H1 (cell line): ENCODE results near the gene CCDC71. TPM values are rescaled to one million over a fixed set of nuclear protein-coding genes. Genes with fewer than 3 reads are reported as not detected.

Source experiments
- CTCF ChIA-PET: fragments of 300-600 bp; sonication (Branson Sonifier 250); formaldehyde crosslinking; loops from one replicate; lab custom pipeline; 2021; ENCODE audit not compliant: partially characterized antibody; lab: Charles Lee
- POLR2A ChIA-PET: fragments of 300-600 bp; sonication (Branson Sonifier 250); formaldehyde crosslinking; loops from one replicate; lab custom pipeline; 2021; ENCODE audit warnings: inconsistent platforms; ENCODE audit not compliant: partially characterized antibody; lab: Charles Lee
- DNase-seq, 2 experiments: peaks; one replicate each; pipeline versions ENCODE4 v3.0.0 to v3.0.0-alpha.2; 2010 to 2022; ENCODE audit warnings: low spot score in 2 of 2, low read depth in 1 of 2, mixed read lengths in 1 of 2
- FAIRE-seq: peaks from 2 replicates; lab custom pipeline; 2011; peaks lifted over from hg19 to GRCh38; lab: Jason Lieb, UNC
- H2AFZ ChIP-seq: 2 replicates; pipeline ENCODE4 v1.8.1; 2012; ENCODE audit warnings: low read length, inconsistent platforms
- H2AK5ac ChIP-seq: 2 replicates; pipeline ENCODE4 v1.6.1; 2013; ENCODE audit warnings: low read depth, low read length
- H2BK120ac ChIP-seq: replicated peaks from 2 replicates; pipeline ENCODE3; 2013; ENCODE audit warnings: low read depth, low read length, inconsistent platforms
- H2BK12ac ChIP-seq: 2 replicates; pipeline ENCODE4 v1.6.1; 2013; ENCODE audit warnings: low read depth, low read length
- H2BK15ac ChIP-seq: 2 replicates; pipeline ENCODE4 v1.6.1; 2013; ENCODE audit warnings: low read length
- H2BK20ac ChIP-seq: 2 replicates; pipeline ENCODE4 v1.6.1; 2013; ENCODE audit warnings: low read length
- H2BK5ac ChIP-seq: 2 replicates; pipeline ENCODE4 v1.6.1; 2013; ENCODE audit warnings: low read depth, low read length
- H3K14ac ChIP-seq: 2 replicates; pipeline ENCODE4 v1.6.1; 2013; ENCODE audit warnings: inconsistent platforms; ENCODE audit not compliant: insufficient read length
- H3K18ac ChIP-seq: 2 replicates; pipeline ENCODE4 v1.6.1; 2013; ENCODE audit warnings: low read length; ENCODE audit errors: extremely low read depth
- H3K23ac ChIP-seq: 2 replicates; pipeline ENCODE4 v1.6.1; 2013; ENCODE audit warnings: inconsistent platforms; ENCODE audit not compliant: insufficient read length
- H3K23me2 ChIP-seq: 2 replicates; pipeline ENCODE4 v1.6.1; 2013; ENCODE audit warnings: low read depth, low read length
- H3K27ac ChIP-seq: 2 replicates; pipeline ENCODE4 v1.6.1; 2011; ENCODE audit warnings: low read depth, low read length, inconsistent platforms
- H3K27me3 ChIP-seq, 4 experiments: replicated peaks in 1 of 4; 1 replicate in 1 of 4; 2 replicates in 3 of 4; pipeline versions ENCODE4 v1.6.1 to v1.8.1; 2011 to 2013; ENCODE audit warnings: low read length in 3 of 4, mild to moderate bottlenecking in 3 of 4, inconsistent platforms in 2 of 4, mixed read lengths in 2 of 4, moderate library complexity in 1 of 4; ENCODE audit not compliant: control insufficient read depth in 3 of 4, insufficient read depth in 3 of 4; ENCODE audit errors: extremely low read depth in 1 of 4
- H3K36me3 ChIP-seq, 4 experiments: 2 replicates each; pipeline versions ENCODE4 v1.6.1 to v1.8.1; 2011 to 2013; ENCODE audit warnings: mild to moderate bottlenecking in 4 of 4, low read length in 3 of 4, moderate library complexity in 2 of 4, control low read depth in 1 of 4, inconsistent platforms in 1 of 4; ENCODE audit not compliant: insufficient read depth in 4 of 4, control insufficient read depth in 2 of 4
- H3K4ac ChIP-seq: replicated peaks from 2 replicates; pipeline ENCODE3; 2013; ENCODE audit warnings: low read length, low read depth, mixed read lengths, inconsistent platforms; ENCODE audit not compliant: insufficient read length
- H3K4me1 ChIP-seq, 4 experiments: replicated peaks in 1 of 4; 1 replicate in 1 of 4; 2 replicates in 3 of 4; pipeline versions ENCODE4 v1.6.1 to v1.8.1; 2011 to 2013; ENCODE audit warnings: low read length in 3 of 4, inconsistent platforms in 2 of 4, mixed read lengths in 1 of 4; ENCODE audit not compliant: insufficient read depth in 4 of 4, control insufficient read depth in 3 of 4
- H3K4me2 ChIP-seq, 2 experiments: 2 replicates each; pipeline versions ENCODE4 v1.6.1 to v1.8.1; 2011 to 2013; ENCODE audit warnings: low read depth in 2 of 2, low read length in 2 of 2, control low read depth in 1 of 2, inconsistent platforms in 1 of 2, mild to moderate bottlenecking in 1 of 2; ENCODE audit not compliant: insufficient read depth in 1 of 2
- H3K4me3 ChIP-seq, 4 experiments: fragments of 200-600, 300-600 bp in 1 of 4; sonication (generic), shearing (Covaris generic), sonication (Bioruptor Twin) in 1 of 4; 2 replicates each; pipeline versions ENCODE4 v1.5.1 to v1.8.1; 2011 to 2016; ENCODE audit warnings: low read length in 4 of 4, low read depth in 3 of 4, control low read depth in 2 of 4, inconsistent platforms in 2 of 4, mild to moderate bottlenecking in 2 of 4, mixed read lengths in 1 of 4, moderate library complexity in 1 of 4; ENCODE audit not compliant: insufficient read depth in 2 of 4; ENCODE audit errors: extremely low read depth in 1 of 4
- H3K56ac ChIP-seq: replicated peaks from 2 replicates; pipeline ENCODE3; 2013; ENCODE audit warnings: low read depth, mild to moderate bottlenecking, mixed read lengths, low read length, inconsistent platforms; ENCODE audit not compliant: insufficient read length
- H3K79me1 ChIP-seq: 2 replicates; pipeline ENCODE4 v1.6.1; 2013; ENCODE audit warnings: low read depth, low read length, control low read depth
- H3K79me2 ChIP-seq, 2 experiments: 2 replicates each; pipeline versions ENCODE4 v1.6.1 to v1.8.1; 2012 to 2013; ENCODE audit warnings: low read length in 2 of 2, mild to moderate bottlenecking in 2 of 2, inconsistent platforms in 1 of 2; ENCODE audit not compliant: insufficient read depth in 2 of 2, control insufficient read depth in 1 of 2
- H3K9ac ChIP-seq, 4 experiments: replicated peaks in 1 of 4; 1 replicate in 1 of 4; 2 replicates in 3 of 4; pipeline versions ENCODE4 v1.6.1 to v1.8.1; 2011 to 2013; ENCODE audit warnings: low read depth in 3 of 4, low read length in 3 of 4, control low read depth in 2 of 4, mild to moderate bottlenecking in 2 of 4, moderate library complexity in 2 of 4, inconsistent platforms in 1 of 4; ENCODE audit errors: extremely low read depth in 1 of 4
- H3K9me3 ChIP-seq, 2 experiments: 2 replicates each; pipeline versions ENCODE4 v1.6.1 to v1.8.1; 2012 to 2013; ENCODE audit warnings: mild to moderate bottlenecking in 2 of 2, moderate library complexity in 2 of 2, control low read depth in 1 of 2, inconsistent platforms in 1 of 2, low read depth in 1 of 2, low read length in 1 of 2, mixed read lengths in 1 of 2; ENCODE audit not compliant: insufficient read depth in 2 of 2
- H4K20me1 ChIP-seq, 2 experiments: replicated peaks in 1 of 2; 2 replicates each; pipeline versions ENCODE3 to v1.8.1; 2011 to 2013; ENCODE audit warnings: inconsistent platforms in 2 of 2, low read length in 2 of 2, mild to moderate bottlenecking in 1 of 2; ENCODE audit not compliant: insufficient read depth in 2 of 2, control insufficient read depth in 1 of 2
- H4K5ac ChIP-seq: 2 replicates; pipeline ENCODE4 v1.6.1; 2013; ENCODE audit warnings: low read length, low read depth, mixed read lengths, inconsistent platforms; ENCODE audit not compliant: insufficient read length
- H4K8ac ChIP-seq: 2 replicates; pipeline ENCODE4 v1.8.0; 2013; ENCODE audit warnings: mild to moderate bottlenecking, moderate library complexity, low read length, inconsistent platforms; ENCODE audit not compliant: insufficient read depth; ENCODE audit errors: extremely low read depth
- H4K91ac ChIP-seq: replicated peaks from 2 replicates; pipeline ENCODE3; 2013; ENCODE audit warnings: low read length, mixed read lengths, inconsistent platforms; ENCODE audit not compliant: insufficient read length
- CBX8 ChIP-seq: fragments of 300-800, 300-1000 bp; sonication (generic); IDR thresholded peaks from 2 replicates; pipeline ENCODE4 v1.7.1; 2016; ENCODE audit warnings: low read depth, low read length, borderline replicate concordance
- SIX5 ChIP-seq: IDR thresholded peaks from 2 replicates; pipeline ENCODE4 v1.6.1; 2011; ENCODE audit warnings: mild to moderate bottlenecking, low read depth, low read length
- TAF1 ChIP-seq: IDR thresholded peaks from 2 replicates; pipeline ENCODE4 v1.6.1; 2011; ENCODE audit warnings: mild to moderate bottlenecking, low read depth, low read length
- TCF12 ChIP-seq: IDR thresholded peaks from 2 replicates; pipeline ENCODE4 v1.6.1; 2011; ENCODE audit warnings: low read depth, mild to moderate bottlenecking, low read length
- TEAD4 ChIP-seq: IDR thresholded peaks from 2 replicates; pipeline ENCODE4 v1.6.1; 2012; ENCODE audit warnings: low read depth, low read length, inconsistent platforms, mixed read lengths
- WGBS, 2 experiments: shearing (Covaris generic) in 1 of 2; methylation state at CpG; one replicate each; pipeline versions ENCODE4 v1.1.6 to v1.1.7; 2013 to 2015; ENCODE audit warnings: low lambda C conversion rate in 2 of 2, mixed read lengths in 2 of 2, inconsistent platforms in 1 of 2, low coverage in 1 of 2, missing lambda C conversion rate in 1 of 2; ENCODE audit not compliant: insufficient replicate concordance in 2 of 2, insufficient coverage in 1 of 2, insufficient read length in 1 of 2; ENCODE audit errors: extremely low coverage in 1 of 2, missing lambda C conversion rate in 1 of 2; 5-methylcytosine and 5-hydroxymethylcytosine counted together
- polyA plus RNA-seq, 7 experiments: library from polyadenylated mRNA; depleted of rRNA in 3 of 7; stranded (reverse) in 5 of 7; unstranded in 2 of 7; fragments of >200 nt in 5 of 7; fragments of 200-250 nt in 2 of 7; gene quantifications; 1 replicate in 5 of 7; 2 replicates in 1 of 7; 4 replicates in 1 of 7; pipeline versions ENCODE4 v1.2.1 to v1.2.3, GENCODE V29; 2011 to 2013; ENCODE audit warnings: missing spikeins in 2 of 7, mixed read lengths in 2 of 7
- total RNA-seq: library from RNA; stranded (reverse); fragmentation: NEBNext Ultra II Directional; extraction: Animal tissue kit (Norgen Biotek cat#: 25700); gene quantifications from 2 replicates; pipeline ENCODE4 v1.2.1, GENCODE V29; 2021

CCDC71 gene
- total and polyA plus RNA-seq, 2 of the 8 experiments (the other 6 are each of a cell fraction or from before 2014, with no cell fraction given): 26.7 to 57.4 TPM

DNA sequence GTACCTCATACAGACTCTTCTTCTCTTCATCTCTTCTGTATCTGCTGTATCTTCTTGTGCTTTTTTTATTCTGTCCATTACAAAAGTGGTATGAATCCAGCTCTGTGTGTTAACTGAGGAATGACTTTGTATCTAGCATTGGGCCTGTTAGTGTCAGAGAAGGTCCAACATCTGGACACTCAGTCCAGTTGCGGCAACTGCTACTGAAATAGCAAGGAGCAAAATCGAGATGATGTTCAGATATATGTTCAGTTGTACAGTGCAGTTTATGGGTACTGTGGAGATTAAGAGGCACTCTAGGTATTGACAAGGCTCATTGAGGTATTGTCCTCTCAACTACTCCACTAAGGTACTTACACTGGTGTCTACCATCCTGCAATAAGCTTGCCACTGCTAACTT is 47.9 kb upstream of the CCDC71 start:
- H4K8ac ChIP-seq: no peak overlapping the region
- no peak overlapping the region for H2BK20ac ChIP-seq
- no peak overlapping the region for H2BK15ac ChIP-seq
- H3K23ac ChIP-seq: no peak overlapping the region
- TF ChIP-seq SIX5 (no peak), TAF1 (no peak), TCF12 (no peak), CBX8 (no peak), TEAD4 (no peak)
- TF ChIP-seq, all 59 proteins: peak for 0
- H3K4me1 ChIP-seq: no peaks in the 10 kb centered on the region
- H3K79me2 ChIP-seq: no peaks in the 10 kb centered on the region
- H2AFZ ChIP-seq: no peak overlapping the region
- no peak overlapping the region for H3K18ac ChIP-seq
- no peaks in the 10 kb centered on the region for H3K79me1 ChIP-seq
- no peak overlapping the region for H2AK5ac ChIP-seq
- no peak overlapping the region for H3K56ac ChIP-seq
- H2BK5ac ChIP-seq: no peak overlapping the region
- FAIRE-seq (no peak), DNase-seq (no peak)
- no peak overlapping the region for H2BK120ac ChIP-seq
- ChIA-PET POLR2A (no interaction called here), CTCF (no interaction called here)
- H3K27ac ChIP-seq: no peak overlapping the region
- no peaks in the 10 kb centered on the region; a peak in 1 of 8 replicates for H3K36me3 ChIP-seq
- H3K4me3 ChIP-seq: no peak overlapping the region
- H4K5ac ChIP-seq: no peak overlapping the region
- H3K14ac ChIP-seq: no peak overlapping the region
- no peaks in the 10 kb centered on the region for H4K20me1 ChIP-seq
- no peaks in the 10 kb centered on the region for H3K23me2 ChIP-seq
- H3K4me2 ChIP-seq: no peak overlapping the region
- no peak overlapping the region for H3K4ac ChIP-seq
- H2BK12ac ChIP-seq: no peak overlapping the region
- no peak overlapping the region for H3K9ac ChIP-seq
- WGBS, 2 experiments: 78% methylated on average over 2 of the region's 2 CpGs; no CpG with 5 or more reads in 1 of the 2 experiments
- no peaks in the 10 kb centered on the region for H3K27me3 ChIP-seq
- H3K9me3 ChIP-seq: peaks cover 19 to 21% of the 10 kb centered on the region in 2 experiments
- H4K91ac ChIP-seq: no peak overlapping the region
